Measurements from ENCODE around the gene CIRBP. TPM values are rescaled to one million over a fixed set of nuclear protein-coding genes. Genes with fewer than 3 reads are reported as not detected.

The CIRBP gene
- polyA plus RNA-seq, 1 of the 3 experiments (the other 2 are of a cell fraction), result 762 TPM

DNA sequence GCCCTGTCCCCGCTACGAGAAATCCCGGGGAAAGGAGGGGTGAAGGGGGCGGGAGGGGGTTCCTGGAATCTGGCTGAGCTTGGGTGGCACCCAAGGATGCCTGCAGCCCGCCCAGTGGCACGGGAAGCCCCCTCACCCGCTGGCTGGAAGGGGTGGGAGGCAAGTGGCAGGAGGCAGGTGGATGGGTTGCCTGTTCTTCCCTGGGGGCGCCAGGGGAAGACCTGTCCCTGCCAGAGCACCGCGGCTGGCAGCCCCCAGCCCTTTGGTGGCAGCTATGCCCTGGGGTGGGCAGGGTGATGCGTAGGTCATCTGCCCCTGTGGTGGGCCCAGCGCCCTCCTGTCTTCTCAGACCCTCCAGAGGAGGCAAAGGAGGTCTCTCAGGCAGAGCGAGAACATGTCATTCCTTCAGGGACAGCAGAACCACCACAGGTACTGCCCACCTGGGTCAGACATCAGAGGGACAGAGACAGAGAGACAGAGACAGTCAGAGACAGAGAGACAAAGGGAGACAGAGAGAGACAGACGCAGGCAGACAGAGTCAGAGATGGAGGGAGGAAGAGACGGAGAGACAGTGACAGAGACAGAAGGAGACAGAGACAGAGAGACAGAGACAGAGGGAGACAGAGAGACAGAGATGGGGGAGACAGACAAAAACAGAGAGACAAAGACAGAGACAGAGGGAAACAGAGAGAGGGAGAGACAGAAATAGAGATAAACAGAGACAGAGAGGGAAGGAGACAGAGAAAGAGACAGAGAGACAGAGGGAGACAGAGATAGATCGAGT lies 53.3 kb downstream of the CIRBP start:
- H3K79me2 ChIP-seq (ENCODE audit: insufficient read depth), result no peaks in the 10 kb centered on the region
- H3K4me3 ChIP-seq (ENCODE audit: low read depth in 2 of 2, low read length in 1 of 2), result no peak overlapping the region
- no peak overlapping the region for H3K4me2 ChIP-seq
- no peak overlapping the region for H2AFZ ChIP-seq (ENCODE audit: low read depth)
- H3K9me3 ChIP-seq, result no peaks in the 10 kb centered on the region
- ChIA-PET POLR2A (no interaction called here), CTCF (no interaction called here)
- H3K4me1 ChIP-seq (ENCODE audit: control insufficient read depth in 1 of 2, insufficient read depth in 2 of 2, low read depth in 1 of 2, low read length in 1 of 2), result no peaks in the 10 kb centered on the region; a peak in 1 of 4 replicates
- H3K36me3 ChIP-seq (replicated peaks in 1 of 2; ENCODE audit: control insufficient read depth in 1 of 2, insufficient read depth in 2 of 2, low read length in 1 of 2), result no peaks in the 10 kb centered on the region
- no peak overlapping the region for H3K27ac ChIP-seq (ENCODE audit: low read depth in 2 of 2, low read length in 1 of 2)
- no peaks in the 10 kb centered on the region for H3K9me2 ChIP-seq
- no peak overlapping the region for H3K9ac ChIP-seq
- H4K20me1 ChIP-seq (ENCODE audit: insufficient read depth), result no peaks in the 10 kb centered on the region
- no peak for DNase-seq
- TF ChIP-seq, protein P1, sequence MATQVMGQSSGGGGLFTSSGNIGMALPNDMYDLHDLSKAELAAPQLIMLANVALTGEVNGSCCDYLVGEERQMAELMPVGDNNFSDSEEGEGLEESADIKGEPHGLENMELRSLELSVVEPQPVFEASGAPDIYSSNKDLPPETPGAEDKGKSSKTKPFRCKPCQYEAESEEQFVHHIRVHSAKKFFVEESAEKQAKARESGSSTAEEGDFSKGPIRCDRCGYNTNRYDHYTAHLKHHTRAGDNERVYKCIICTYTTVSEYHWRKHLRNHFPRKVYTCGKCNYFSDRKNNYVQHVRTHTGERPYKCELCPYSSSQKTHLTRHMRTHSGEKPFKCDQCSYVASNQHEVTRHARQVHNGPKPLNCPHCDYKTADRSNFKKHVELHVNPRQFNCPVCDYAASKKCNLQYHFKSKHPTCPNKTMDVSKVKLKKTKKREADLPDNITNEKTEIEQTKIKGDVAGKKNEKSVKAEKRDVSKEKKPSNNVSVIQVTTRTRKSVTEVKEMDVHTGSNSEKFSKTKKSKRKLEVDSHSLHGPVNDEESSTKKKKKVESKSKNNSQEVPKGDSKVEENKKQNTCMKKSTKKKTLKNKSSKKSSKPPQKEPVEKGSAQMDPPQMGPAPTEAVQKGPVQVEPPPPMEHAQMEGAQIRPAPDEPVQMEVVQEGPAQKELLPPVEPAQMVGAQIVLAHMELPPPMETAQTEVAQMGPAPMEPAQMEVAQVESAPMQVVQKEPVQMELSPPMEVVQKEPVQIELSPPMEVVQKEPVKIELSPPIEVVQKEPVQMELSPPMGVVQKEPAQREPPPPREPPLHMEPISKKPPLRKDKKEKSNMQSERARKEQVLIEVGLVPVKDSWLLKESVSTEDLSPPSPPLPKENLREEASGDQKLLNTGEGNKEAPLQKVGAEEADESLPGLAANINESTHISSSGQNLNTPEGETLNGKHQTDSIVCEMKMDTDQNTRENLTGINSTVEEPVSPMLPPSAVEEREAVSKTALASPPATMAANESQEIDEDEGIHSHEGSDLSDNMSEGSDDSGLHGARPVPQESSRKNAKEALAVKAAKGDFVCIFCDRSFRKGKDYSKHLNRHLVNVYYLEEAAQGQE (IDR thresholded peaks at IDR 0.05; ENCODE audit: low read depth, low read length), result no peak
- TF ChIP-seq SMC3 (IDR thresholded peaks at IDR 0.05; ENCODE audit: low read depth, low read length), result no peak
- TF ChIP-seq EZH2phosphoT487 (IDR thresholded peaks at IDR 0.05; ENCODE audit: borderline replicate concordance, low read depth), result no peak
- WGBS (ENCODE audit: low lambda C conversion rate), result 85% methylated on average over 10 of the region's 16 CpGs
- H3K27me3 ChIP-seq (ENCODE audit: insufficient read depth), result no peaks in the 10 kb centered on the region
- H3F3A ChIP-seq (replicated peaks; ENCODE audit: insufficient read depth), result peaks cover 3% of the 10 kb centered on the region

DNA sequence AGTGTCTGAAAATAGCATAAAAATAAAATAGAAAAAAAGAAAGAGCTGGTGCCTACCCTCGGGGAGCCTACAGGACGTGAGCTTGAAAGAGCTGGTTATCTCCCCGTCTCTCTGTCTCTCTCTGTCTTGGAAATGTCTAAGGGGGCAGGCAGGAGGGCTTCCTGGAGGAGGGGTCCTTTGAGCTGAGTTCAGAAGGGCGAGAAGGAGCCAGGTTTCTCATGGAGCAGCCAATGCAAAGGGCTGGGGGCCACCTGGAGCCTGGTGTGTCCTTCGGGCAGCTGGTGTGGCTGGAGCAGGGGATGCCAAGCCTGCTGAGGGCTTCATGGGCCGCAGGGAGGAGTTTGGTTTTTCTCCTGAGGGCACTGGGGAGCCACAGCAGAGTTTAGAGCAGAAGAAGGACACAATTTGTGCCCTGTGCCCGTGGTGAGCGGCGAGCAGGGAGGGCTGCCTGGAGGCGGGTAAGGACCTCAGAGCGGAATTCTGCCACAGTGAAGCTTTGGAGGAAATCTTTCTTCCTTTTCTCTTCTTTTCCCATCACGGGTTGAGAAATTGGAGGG lies 55.2 kb downstream of the CIRBP start:
- no peaks in the 10 kb centered on the region for H3K9me3 ChIP-seq
- ChIA-PET POLR2A (no interaction called here), CTCF (interaction anchor here (1.3 to 1.5 kb wide), 2 partner anchors 9 to 36 kb away, joined by 3 to 17 read pairs; no protein-coding TSS in a partner anchor)
- no peak overlapping the region for H3K27ac ChIP-seq (ENCODE audit: low read depth in 2 of 2, low read length in 1 of 2)
- no peaks in the 10 kb centered on the region; a peak in 1 of 4 replicates for H3K4me1 ChIP-seq (ENCODE audit: control insufficient read depth in 1 of 2, insufficient read depth in 2 of 2, low read depth in 1 of 2, low read length in 1 of 2)
- no peak overlapping the region for H3K4me2 ChIP-seq
- H3K36me3 ChIP-seq (replicated peaks in 1 of 2; ENCODE audit: control insufficient read depth in 1 of 2, insufficient read depth in 2 of 2, low read length in 1 of 2), result no peaks in the 10 kb centered on the region
- no peak overlapping the region for H2AFZ ChIP-seq (ENCODE audit: low read depth)
- no peak overlapping the region for H3K4me3 ChIP-seq (ENCODE audit: low read depth in 2 of 2, low read length in 1 of 2)
- DNase-seq, result no peak
- H3F3A ChIP-seq (replicated peaks; ENCODE audit: insufficient read depth), result peaks cover 3% of the 10 kb centered on the region
- no peaks in the 10 kb centered on the region for H3K9me2 ChIP-seq
- WGBS (ENCODE audit: low lambda C conversion rate), result 91% methylated on average over 11 of the region's 12 CpGs
- TF ChIP-seq, protein P2, sequence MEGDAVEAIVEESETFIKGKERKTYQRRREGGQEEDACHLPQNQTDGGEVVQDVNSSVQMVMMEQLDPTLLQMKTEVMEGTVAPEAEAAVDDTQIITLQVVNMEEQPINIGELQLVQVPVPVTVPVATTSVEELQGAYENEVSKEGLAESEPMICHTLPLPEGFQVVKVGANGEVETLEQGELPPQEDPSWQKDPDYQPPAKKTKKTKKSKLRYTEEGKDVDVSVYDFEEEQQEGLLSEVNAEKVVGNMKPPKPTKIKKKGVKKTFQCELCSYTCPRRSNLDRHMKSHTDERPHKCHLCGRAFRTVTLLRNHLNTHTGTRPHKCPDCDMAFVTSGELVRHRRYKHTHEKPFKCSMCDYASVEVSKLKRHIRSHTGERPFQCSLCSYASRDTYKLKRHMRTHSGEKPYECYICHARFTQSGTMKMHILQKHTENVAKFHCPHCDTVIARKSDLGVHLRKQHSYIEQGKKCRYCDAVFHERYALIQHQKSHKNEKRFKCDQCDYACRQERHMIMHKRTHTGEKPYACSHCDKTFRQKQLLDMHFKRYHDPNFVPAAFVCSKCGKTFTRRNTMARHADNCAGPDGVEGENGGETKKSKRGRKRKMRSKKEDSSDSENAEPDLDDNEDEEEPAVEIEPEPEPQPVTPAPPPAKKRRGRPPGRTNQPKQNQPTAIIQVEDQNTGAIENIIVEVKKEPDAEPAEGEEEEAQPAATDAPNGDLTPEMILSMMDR (IDR thresholded peaks at IDR 0.05), result no peak
- TF ChIP-seq NRF1 (IDR thresholded peaks at IDR 0.05; ENCODE audit: low read depth, low read length) (no peak), GATA2 (CRISPR knock-in tag; IDR thresholded peaks at IDR 0.05) (no peak), RCOR1 (IDR thresholded peaks at IDR 0.05; ENCODE audit: low read length) (no peak), GABPA (IDR thresholded peaks at IDR 0.05; ENCODE audit: low read depth) (no peak), POLR2AphosphoS5 (IDR thresholded peaks at IDR 0.05; ENCODE audit: low read depth, low read length) (no peak), NFIC (IDR thresholded peaks at IDR 0.05; ENCODE audit: borderline replicate concordance) (no peak), RXRA (IDR thresholded peaks at IDR 0.05; ENCODE audit: borderline replicate concordance, low read depth) (no peak), FOXJ3 (CRISPR knock-in tag; IDR thresholded peaks at IDR 0.05) (no peak), SMC3 (IDR thresholded peaks at IDR 0.05; ENCODE audit: low read depth, low read length) (no peak)
- TF ChIP-seq, protein P3, sequence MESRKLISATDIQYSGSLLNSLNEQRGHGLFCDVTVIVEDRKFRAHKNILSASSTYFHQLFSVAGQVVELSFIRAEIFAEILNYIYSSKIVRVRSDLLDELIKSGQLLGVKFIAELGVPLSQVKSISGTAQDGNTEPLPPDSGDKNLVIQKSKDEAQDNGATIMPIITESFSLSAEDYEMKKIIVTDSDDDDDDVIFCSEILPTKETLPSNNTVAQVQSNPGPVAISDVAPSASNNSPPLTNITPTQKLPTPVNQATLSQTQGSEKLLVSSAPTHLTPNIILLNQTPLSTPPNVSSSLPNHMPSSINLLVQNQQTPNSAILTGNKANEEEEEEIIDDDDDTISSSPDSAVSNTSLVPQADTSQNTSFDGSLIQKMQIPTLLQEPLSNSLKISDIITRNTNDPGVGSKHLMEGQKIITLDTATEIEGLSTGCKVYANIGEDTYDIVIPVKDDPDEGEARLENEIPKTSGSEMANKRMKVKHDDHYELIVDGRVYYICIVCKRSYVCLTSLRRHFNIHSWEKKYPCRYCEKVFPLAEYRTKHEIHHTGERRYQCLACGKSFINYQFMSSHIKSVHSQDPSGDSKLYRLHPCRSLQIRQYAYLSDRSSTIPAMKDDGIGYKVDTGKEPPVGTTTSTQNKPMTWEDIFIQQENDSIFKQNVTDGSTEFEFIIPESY (IDR thresholded peaks at IDR 0.05; ENCODE audit: borderline replicate concordance, low read depth), result no peak
- TF ChIP-seq, protein P1 (IDR thresholded peaks at IDR 0.05; ENCODE audit: low read depth, low read length), result no peak
- H3K27me3 ChIP-seq (ENCODE audit: insufficient read depth), result no peaks in the 10 kb centered on the region
- H3K79me2 ChIP-seq (ENCODE audit: insufficient read depth), result no peaks in the 10 kb centered on the region
- H4K20me1 ChIP-seq (ENCODE audit: insufficient read depth), result no peaks in the 10 kb centered on the region
- H3K9ac ChIP-seq, result no peak overlapping the region
